Naive thymus-derived CD4-positive, alpha-beta T cell (primary cell): ENCODE data around the gene RXYLT1. TPM values are rescaled to one million over a fixed set of nuclear protein-coding genes. Genes with fewer than 3 reads are reported as not detected.

Source experiments
- ATAC-seq: fragments of 150-1000 bp; cut with Tn5 transposase; 2 replicates; pipeline ENCODE4 v1.10.0; 2021; ENCODE audit warnings: mild to moderate bottlenecking, moderate library complexity
- CTCF ChIA-PET: fragments of 350-600 bp; sonication (Branson Sonifier 250); formaldehyde crosslinking; loops from one replicate; lab custom pipeline; 2021; ENCODE audit warnings: antibody characterized with exemption; lab: Charles Lee
- POLR2A ChIA-PET: fragments of 350-600 bp; sonication (Branson Sonifier 250); formaldehyde crosslinking; loops from one replicate; lab custom pipeline; 2021; ENCODE audit warnings: antibody characterized with exemption, inconsistent platforms; lab: Charles Lee
- DNase-seq, 9 donors: peaks; one replicate each; pipeline versions ENCODE4 v3.0.0 to v3.0.0-alpha.2; 2020 to 2022; ENCODE audit warnings: mixed read lengths in 1 of 9
- H3K27ac ChIP-seq: one replicate; pipeline ENCODE4 v1.7.0; 2013; ENCODE audit warnings: mild to moderate bottlenecking, low read depth, low read length, moderate library complexity
- H3K27me3 ChIP-seq, 2 donors: one replicate each; pipeline ENCODE4 v1.7.0; 2013; ENCODE audit warnings: low read length in 2 of 2, mild to moderate bottlenecking in 2 of 2, moderate library complexity in 2 of 2; ENCODE audit not compliant: control insufficient read depth in 2 of 2, insufficient read depth in 2 of 2
- H3K36me3 ChIP-seq, 3 experiments: 1 replicate in 2 of 3; 2 replicates in 1 of 3; pipeline ENCODE4 v1.7.0; 2013; ENCODE audit warnings: low read length in 3 of 3, mild to moderate bottlenecking in 3 of 3, moderate library complexity in 1 of 3; ENCODE audit not compliant: insufficient read depth in 3 of 3, control insufficient read depth in 2 of 3
- H3K4me1 ChIP-seq, 2 donors: one replicate each; pipeline ENCODE4 v1.7.0; 2013; ENCODE audit warnings: low read length in 2 of 2, mild to moderate bottlenecking in 2 of 2, moderate library complexity in 1 of 2; ENCODE audit not compliant: control insufficient read depth in 2 of 2, insufficient read depth in 2 of 2
- H3K4me3 ChIP-seq: 2 replicates; pipeline ENCODE4 v1.7.0; 2013; ENCODE audit warnings: mild to moderate bottlenecking, low read length
- H3K9me3 ChIP-seq, 3 experiments: 1 replicate in 2 of 3; 2 replicates in 1 of 3; pipeline ENCODE4 v1.7.0; 2013; ENCODE audit warnings: low read length in 3 of 3; ENCODE audit not compliant: control insufficient read depth in 2 of 3
- H3K27ac Mint-ChIP-seq, 9 donors: one replicate each; pipeline ENCODE4 v1.8.0; 2020 to 2022; ENCODE audit warnings: mixed read lengths in 9 of 9, mild to moderate bottlenecking in 8 of 9, moderate library complexity in 5 of 9, inconsistent platforms in 2 of 9
- H3K27me3 Mint-ChIP-seq, 5 donors: one replicate each; pipeline ENCODE4 v1.8.0; 2021 to 2022; ENCODE audit warnings: mixed read lengths in 5 of 5, mild to moderate bottlenecking in 1 of 5
- H3K36me3 Mint-ChIP-seq, 5 donors: one replicate each; pipeline ENCODE4 v1.8.0; 2020 to 2022; ENCODE audit warnings: mixed read lengths in 5 of 5, mild to moderate bottlenecking in 3 of 5, inconsistent platforms in 1 of 5
- H3K4me1 Mint-ChIP-seq, 7 donors: one replicate each; pipeline ENCODE4 v1.8.0; 2020 to 2022; ENCODE audit warnings: mixed read lengths in 7 of 7, mild to moderate bottlenecking in 3 of 7, inconsistent platforms in 1 of 7
- H3K4me3 Mint-ChIP-seq, 10 donors: one replicate each; pipeline ENCODE4 v1.8.0; 2020 to 2022; ENCODE audit warnings: mild to moderate bottlenecking in 10 of 10, mixed read lengths in 10 of 10, moderate library complexity in 6 of 10, inconsistent platforms in 2 of 10
- H3K9me3 Mint-ChIP-seq, 11 donors: one replicate each; pipeline ENCODE4 v1.8.0; 2020 to 2022; ENCODE audit warnings: mixed read lengths in 11 of 11, mild to moderate bottlenecking in 4 of 11, inconsistent platforms in 1 of 11, moderate library complexity in 1 of 11
- intact Hi-C, 2 donors: fragments of 100-400 bp; cut with micrococcal nuclease; formaldehyde crosslinking; loops; one replicate each; pipeline ENCODE4 v1.15.1; 2023
- polyA plus RNA-seq, 2 donors: library from polyadenylated mRNA; unstranded; fragments of 300-500 nt; fragmentation: Illumina TruSeq; gene quantifications; one replicate each; pipeline ENCODE4 v1.2.3, GENCODE V29; 2021
- total RNA-seq, 6 experiments: library from RNA in 5 of 6; stranded (reverse) in 5 of 6; gene quantifications; 1 replicate in 5 of 6; 2 replicates in 1 of 6; pipeline ENCODE4 v1.2.3 and lab custom pipeline; 2021 to 2026

The RXYLT1 gene
- total and polyA plus RNA-seq, 7 experiments from 2014 or later, result 9.9 to 22.0 (median 15.4) TPM

DNA sequence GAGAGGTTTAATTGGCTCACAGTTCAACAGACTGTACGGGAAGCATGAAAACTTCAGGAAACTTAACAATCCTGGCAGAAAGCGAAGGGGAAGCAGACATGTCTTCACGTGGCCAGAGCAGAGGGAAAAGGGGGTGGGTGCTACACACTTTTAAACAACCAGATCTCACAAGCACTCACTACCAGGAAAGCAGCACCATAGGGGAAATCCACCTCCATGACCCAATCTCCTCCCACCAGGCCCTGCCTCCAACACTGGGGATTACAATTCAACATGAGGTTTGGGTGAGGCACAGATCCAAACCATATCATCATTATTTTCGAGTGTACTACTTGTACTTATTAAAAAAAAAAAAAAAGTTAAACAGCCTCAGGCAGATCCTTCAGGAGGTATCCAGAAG, 29.9 kb downstream of the RXYLT1 start:
- Histone ChIP-seq H3K4me1 (no peaks in the 10 kb centered on the region), H3K27me3 (no peaks in the 10 kb centered on the region), H3K27ac (no peak overlapping the region), H3K4me3 (no peak overlapping the region), H3K9me3 (no peaks in the 10 kb centered on the region), H3K36me3 (peaks cover 0 to 6% (median 0%) of the 10 kb centered on the region in 3 experiments)
- Mint-ChIP-seq H3K36me3 (peaks cover 0 to 11% (median 3%) of the 10 kb centered on the region in 5 donors), H3K4me3 (no peak overlapping the region), H3K9me3 (no peaks in the 10 kb centered on the region), H3K27me3 (no peaks in the 10 kb centered on the region), H3K4me1 (peaks cover 0 to 11% (median under 1%) of the 10 kb centered on the region in 7 donors), H3K27ac (peak overlapping the region in 2 of 9 donors; percentile 20 to 62)
- ChIA-PET POLR2A (no interaction called here), CTCF (interaction anchor here (1.0 kb wide), 1 partner anchor 11 kb away, joined by 3 read pairs; no protein-coding TSS in a partner anchor)
- DNase-seq (no peak), ATAC-seq (no peak)
- intact Hi-C loops, result no loop called here

- peaks cover 0 to 26% (median 8%) of the 10 kb centered on the region in 7 donors for H3K4me1 Mint-ChIP-seq
- H3K27me3 Mint-ChIP-seq, result no peaks in the 10 kb centered on the region
- intact Hi-C loops, result no loop called here
- Histone ChIP-seq H3K36me3 (peaks cover 0 to 6% (median 0%) of the 10 kb centered on the region in 3 experiments), H3K27ac (no peak overlapping the region), H3K4me3 (no peak overlapping the region), H3K4me1 (peaks cover 0 to 6% of the 10 kb centered on the region in 2 donors), H3K27me3 (no peaks in the 10 kb centered on the region), H3K9me3 (no peaks in the 10 kb centered on the region)
- no peaks in the 10 kb centered on the region for H3K9me3 Mint-ChIP-seq
- POLR2A ChIA-PET, result no interaction called here
- ATAC-seq, result no peak
- H3K36me3 Mint-ChIP-seq, result peaks cover 0 to 10% (median 4%) of the 10 kb centered on the region in 5 donors
- no peak for DNase-seq
- CTCF ChIA-PET, result no interaction called here
- no peak overlapping the region for H3K4me3 Mint-ChIP-seq
- peak overlapping the region in 1 of 9 donors; percentile 32 for H3K27ac Mint-ChIP-seq
These were observed 31.6 kb downstream of the RXYLT1 start for GRCh38 chr12:63811334-63811733.

DNA sequence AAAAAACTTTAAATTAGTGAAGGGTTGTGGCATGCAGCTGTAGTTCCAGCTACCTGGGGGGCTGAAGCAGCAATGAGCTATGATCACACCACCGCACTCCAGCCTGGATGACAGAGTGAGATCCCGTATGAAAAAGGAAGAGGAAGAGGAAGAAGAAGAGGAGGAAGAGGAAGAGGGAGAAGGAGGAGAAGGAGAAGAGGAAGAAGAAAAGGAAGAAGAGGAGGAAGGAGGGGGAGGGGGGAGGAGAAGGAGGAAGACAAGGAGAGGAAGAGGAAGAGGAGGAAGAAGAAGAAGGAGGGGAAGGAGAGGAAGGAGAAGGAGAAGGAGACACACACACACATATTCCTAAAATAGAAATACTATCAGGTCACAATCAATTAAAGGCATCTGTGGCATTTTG, 32.0 kb downstream of the RXYLT1 start:
- H3K4me1 Mint-ChIP-seq, result peaks cover 0 to 26% (median 8%) of the 10 kb centered on the region in 7 donors
- intact Hi-C loops, result no loop called here
- H3K27ac Mint-ChIP-seq, result no peak overlapping the region
- Histone ChIP-seq H3K4me3 (no peak overlapping the region), H3K36me3 (peaks cover 0 to 6% (median 0%) of the 10 kb centered on the region in 3 experiments), H3K9me3 (no peaks in the 10 kb centered on the region), H3K27me3 (no peaks in the 10 kb centered on the region), H3K27ac (no peak overlapping the region), H3K4me1 (peaks cover 0 to 6% of the 10 kb centered on the region in 2 donors)
- ATAC-seq, result no peak
- H3K4me3 Mint-ChIP-seq, result no peak overlapping the region
- DNase-seq, result no peak
- H3K9me3 Mint-ChIP-seq, result peaks cover 0 to under 1% (median 0%) of the 10 kb centered on the region in 11 donors
- ChIA-PET CTCF (no interaction called here), POLR2A (no interaction called here)
- peaks cover 0 to 12% (median 5%) of the 10 kb centered on the region in 5 donors for H3K36me3 Mint-ChIP-seq
- H3K27me3 Mint-ChIP-seq, result peaks cover 0 to 4% (median 0%) of the 10 kb centered on the region in 5 donors

DNA sequence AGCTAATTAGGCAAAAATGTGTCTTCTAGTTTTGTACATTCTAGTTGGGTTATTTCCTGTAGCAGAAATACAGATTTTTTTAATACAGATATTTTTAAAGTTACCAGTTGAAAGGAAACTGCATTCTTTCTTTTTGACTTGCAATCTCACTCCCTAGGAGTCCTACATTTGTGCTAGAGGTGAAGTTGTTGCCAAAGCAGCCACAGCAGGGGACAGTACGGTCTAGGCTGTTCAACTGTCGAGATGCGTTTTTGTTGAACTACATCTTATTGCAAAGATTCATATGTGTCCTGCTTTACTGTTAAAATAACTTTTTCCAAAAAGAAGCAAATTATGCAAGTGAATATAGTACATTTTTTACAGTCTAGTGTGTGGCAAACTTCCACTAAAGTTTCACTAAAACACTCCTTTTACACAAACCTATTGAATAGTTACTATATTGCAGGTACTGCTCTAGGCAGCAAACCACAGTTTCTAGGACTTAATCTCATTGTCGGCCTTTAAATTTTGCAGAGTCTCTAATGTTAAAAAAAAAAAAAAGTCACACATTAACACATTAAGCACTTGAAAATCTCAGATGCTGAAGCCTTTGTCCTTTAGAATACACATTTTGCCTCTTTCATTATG, 34.5 kb downstream of the RXYLT1 start:
- DNase-seq, result no peak
- ChIA-PET POLR2A (no interaction called here), CTCF (interaction anchor here (0.7 kb wide), 1 partner anchor 706 kb away, joined by 7 read pairs; no protein-coding TSS in a partner anchor)
- no peaks in the 10 kb centered on the region for H3K36me3 ChIP-seq
- Mint-ChIP-seq H3K4me1 (peaks cover 0 to 26% (median 8%) of the 10 kb centered on the region in 7 donors), H3K27ac (peak overlapping the region in 2 of 9 donors; percentile 45 to 79), H3K9me3 (peaks cover 0 to 9% (median 7%) of the 10 kb centered on the region in 11 donors), H3K4me3 (peak overlapping the region in 1 of 10 donors; percentile 68), H3K36me3 (peaks cover 3 to 18% (median 4%) of the 10 kb centered on the region in 5 donors), H3K27me3 (peaks cover 2 to 18% (median 14%) of the 10 kb centered on the region in 5 donors)
- no peak overlapping the region for H3K27ac ChIP-seq
- intact Hi-C loops, result no loop called here
- no peak for ATAC-seq
- H3K27me3 ChIP-seq, result no peaks in the 10 kb centered on the region
- H3K4me1 ChIP-seq, result peaks cover 0 to 6% of the 10 kb centered on the region in 2 donors
- no peak overlapping the region for H3K4me3 ChIP-seq
- no peaks in the 10 kb centered on the region for H3K9me3 ChIP-seq

GRCh38 chr12:63815482-63815852, 35.8 kb downstream of the RXYLT1 start:
- ATAC-seq, result no peak
- Mint-ChIP-seq H3K27me3 (peaks cover 7 to 29% (median 25%) of the 10 kb centered on the region in 5 donors), H3K4me1 (peaks cover 0 to 21% (median 8%) of the 10 kb centered on the region in 7 donors), H3K36me3 (peaks cover 0 to 18% (median 11%) of the 10 kb centered on the region in 5 donors), H3K4me3 (peak overlapping the region in 1 of 10 donors; percentile 44), H3K9me3 (peaks cover 0 to 21% (median 11%) of the 10 kb centered on the region in 11 donors), H3K27ac (peak overlapping the region in 1 of 9 donors; percentile 40)
- no peaks in the 10 kb centered on the region for H3K36me3 ChIP-seq
- peaks cover 0 to 6% of the 10 kb centered on the region in 2 donors for H3K4me1 ChIP-seq
- H3K27me3 ChIP-seq, result no peaks in the 10 kb centered on the region
- no peak overlapping the region for H3K27ac ChIP-seq
- no peak overlapping the region for H3K4me3 ChIP-seq
- no peaks in the 10 kb centered on the region for H3K9me3 ChIP-seq
- intact Hi-C loops, result no loop called here
- ChIA-PET POLR2A (no interaction called here), CTCF (no interaction called here)
- DNase-seq, result no peak

- H3K9me3 ChIP-seq, result no peaks in the 10 kb centered on the region
- no peak for ATAC-seq
- H3K27me3 ChIP-seq, result no peaks in the 10 kb centered on the region
- Mint-ChIP-seq H3K4me1 (peaks cover 0 to 21% (median 8%) of the 10 kb centered on the region in 7 donors), H3K4me3 (peak overlapping the region in 1 of 10 donors; percentile 44), H3K9me3 (peaks cover 0 to 21% (median 11%) of the 10 kb centered on the region in 11 donors), H3K36me3 (peaks cover 0 to 18% (median 11%) of the 10 kb centered on the region in 5 donors), H3K27ac (peak overlapping the region in 1 of 9 donors; percentile 56), H3K27me3 (peaks cover 7 to 33% (median 26%) of the 10 kb centered on the region in 5 donors)
- H3K36me3 ChIP-seq, result no peaks in the 10 kb centered on the region
- intact Hi-C loops, result no loop called here
- ChIA-PET CTCF (interaction anchor here (0.7 kb wide), 1 partner anchor 400 kb away, joined by 3 read pairs; no protein-coding TSS in a partner anchor), POLR2A (no interaction called here)
- DNase-seq, result no peak
- peaks cover 0 to 6% of the 10 kb centered on the region in 2 donors for H3K4me1 ChIP-seq
- H3K27ac ChIP-seq, result no peak overlapping the region
- H3K4me3 ChIP-seq, result no peak overlapping the region
These were observed 36.3 kb downstream of the RXYLT1 start for GRCh38 chr12:63816031-63816430.
